GM23338 (cell line): ENCODE results near the gene TENM3.

Experiments
- CREB1 ChIP-seq: fragments of 250-450 bp; sonication (Bioruptor Pico); IDR thresholded peaks from 2 replicates; pipeline ENCODE4 v1.5.0; 2020; ENCODE audit warnings: low read depth, mild to moderate bottlenecking, moderate library complexity
- CTCF ChIP-seq, 2 experiments: fragments of 200-600 bp in 1 of 2; sonication (generic) in 1 of 2; conservative IDR thresholded peaks; 2 replicates each; pipeline versions ENCODE4 v1.5.1 to v1.6.1; 2016 to 2017; ENCODE audit warnings: antibody characterized with exemption in 2 of 2, low read depth in 2 of 2, mild to moderate bottlenecking in 2 of 2, moderate library complexity in 1 of 2
- ETS1 ChIP-seq: IDR thresholded peaks from 2 replicates; pipeline ENCODE4 v1.6.1; 2016; ENCODE audit warnings: antibody characterized with exemption
- EZH2 ChIP-seq: fragments of 200-600 bp; sonication (generic); IDR thresholded peaks from one replicate; pipeline ENCODE4 v1.8.0; 2017; ENCODE audit warnings: antibody characterized with exemption, mild to moderate bottlenecking, low read depth; ENCODE audit not compliant: unreplicated experiment
- EZH2phosphoT487 ChIP-seq: fragments of 200-600 bp; sonication (generic); IDR thresholded peaks from one replicate; pipeline ENCODE4 v1.8.1; 2018; ENCODE audit warnings: antibody characterized with exemption; ENCODE audit not compliant: unreplicated experiment
- NANOG ChIP-seq: IDR thresholded peaks from 2 replicates; pipeline ENCODE4 v1.6.1; 2016; ENCODE audit warnings: antibody characterized with exemption, borderline replicate concordance
- POLR2AphosphoS5 ChIP-seq: IDR thresholded peaks from 2 replicates; pipeline ENCODE4 v1.6.1; 2016; ENCODE audit warnings: antibody characterized with exemption, low read depth
- REST ChIP-seq: IDR thresholded peaks from one replicate; pipeline ENCODE4 v1.6.1; 2018; ENCODE audit warnings: antibody characterized with exemption; ENCODE audit not compliant: unreplicated experiment
- ZNF114 ChIP-seq: fragments of 250-450 bp; sonication (Bioruptor Pico); IDR thresholded peaks from 2 replicates; pipeline ENCODE4 v1.5.0; 2020; ENCODE audit warnings: mild to moderate bottlenecking, moderate library complexity
- ZNF331 ChIP-seq: fragments of 250-450 bp; sonication (Bioruptor Pico); IDR thresholded peaks from 2 replicates; pipeline ENCODE4 v1.5.0; 2020; ENCODE audit warnings: low read depth, mild to moderate bottlenecking, moderate library complexity

GRCh38 chr4:182748949-182749348, 505.7 kb downstream of the TENM3 start:
- no peak for TF ChIP-seq CTCF (conservative IDR thresholded peaks at IDR 0.05; ENCODE audit: low read depth in 2 of 2)
- no peak for TF ChIP-seq ETS1
- no peak for TF ChIP-seq REST
- TF ChIP-seq POLR2AphosphoS5 = no peak
- no peak for TF ChIP-seq EZH2phosphoT487
- TF ChIP-seq CREB1 (CRISPR knock-in tag) = no peak
- no peak for TF ChIP-seq ZNF331 (CRISPR knock-in tag)
- no peak for TF ChIP-seq EZH2
- TF ChIP-seq NANOG = no peak
- TF ChIP-seq ZNF114 (CRISPR knock-in tag) = no peak
